K562 (cell line): ENCODE measurements around the gene CHCHD6. TPM values are rescaled to one million over a fixed set of nuclear protein-coding genes. Genes with fewer than 3 reads are reported as not detected.
A peak's percentile ranks its signal among the peaks of the same experiment; 100 is the strongest.

Experiments used
- ATAC-seq: fragments of 200-7000 bp; cut with Tn5 transposase; 3 replicates; pipeline ENCODE4 v1.9.1; 2020; ENCODE audit warnings: moderate library complexity
- BruUV-seq: library from RNA; stranded (reverse); fragments of 400-500 nt; replicated peaks from 2 replicates; lab custom pipeline; 2021; lab: Mats Ljungman, UMichigan
- CTCF ChIA-PET: fragments of 300-600 bp; formaldehyde crosslinking; extraction: SDS; loops from one replicate; lab custom pipeline; 2021; ENCODE audit warnings: low intra/inter-chr PET ratio; lab: Yijun Ruan, JAX
- POLR2A ChIA-PET: fragments of 300-600, 350-650 bp; sonication (Branson Sonifier 250); formaldehyde crosslinking; extraction: SDS; loops from one replicate; lab custom pipeline; 2021; ENCODE audit warnings: antibody characterized with exemption, inconsistent platforms; lab: Yijun Ruan, JAX
- DNase-seq, 4 experiments: peaks; one replicate each; pipeline versions ENCODE4 v3.0.0 to v3.0.0-alpha.2; 2011 to 2018; ENCODE audit warnings: low spot score in 3 of 4, mixed read lengths in 3 of 4; ENCODE audit errors: extremely low read depth in 1 of 4
- FAIRE-seq: peaks from 2 replicates; lab custom pipeline; 2011; peaks lifted over from hg19 to GRCh38; lab: Jason Lieb, UNC
- H2AFZ ChIP-seq: 2 replicates; pipeline ENCODE4 v1.6.0; 2011; ENCODE audit warnings: low read depth, low read length, control low read depth, inconsistent platforms
- H3K27ac ChIP-seq: fragments of 200-600 bp; 3 replicates; pipeline ENCODE4 v1.8.0; 2011; ENCODE audit warnings: low read depth, mild to moderate bottlenecking, control low read depth, inconsistent platforms, low read length, moderate library complexity, mixed read lengths; ENCODE audit errors: extremely low read depth
- H3K27me3 ChIP-seq, 2 experiments: fragments of 300-600 bp in 1 of 2; 2 replicates in 1 of 2; 3 replicates in 1 of 2; pipeline versions ENCODE4 v1.6.0 to v1.8.0; 2011; ENCODE audit warnings: inconsistent platforms in 2 of 2, low read length in 2 of 2, mild to moderate bottlenecking in 1 of 2, mixed read lengths in 1 of 2, moderate library complexity in 1 of 2; ENCODE audit not compliant: control insufficient read depth in 2 of 2, insufficient read depth in 2 of 2
- H3K36me3 ChIP-seq: fragments of 300-600 bp; 3 replicates; pipeline ENCODE4 v1.8.0; 2011; ENCODE audit warnings: mild to moderate bottlenecking, low read length, inconsistent platforms; ENCODE audit not compliant: control insufficient read depth, insufficient read depth
- H3K4me1 ChIP-seq, 2 experiments: fragments of 200-600 bp in 1 of 2; replicated peaks in 1 of 2; 2 replicates in 1 of 2; 3 replicates in 1 of 2; pipeline versions ENCODE4 v1.5.1 to v1.8.0; 2011; ENCODE audit warnings: inconsistent platforms in 2 of 2, low read length in 2 of 2, mild to moderate bottlenecking in 1 of 2, mixed read lengths in 1 of 2, moderate library complexity in 1 of 2; ENCODE audit not compliant: control insufficient read depth in 2 of 2, insufficient read depth in 2 of 2
- H3K4me2 ChIP-seq: 2 replicates; pipeline ENCODE4 v1.6.1; 2011; ENCODE audit warnings: low read length, control low read depth, inconsistent platforms, mixed read lengths; ENCODE audit not compliant: insufficient read depth
- H3K4me3 ChIP-seq: fragments of 200-600 bp; sonication (generic), shearing (Covaris generic); 2 replicates; pipeline ENCODE4 v1.5.1; 2016; ENCODE audit warnings: control low read depth, inconsistent platforms
- H3K79me2 ChIP-seq: fragments of 200-600 bp; 3 replicates; pipeline ENCODE4 v1.8.0; 2011; ENCODE audit warnings: low read length, inconsistent platforms; ENCODE audit not compliant: control insufficient read depth, insufficient read depth
- H3K9ac ChIP-seq, 2 experiments: 2 replicates each; pipeline versions ENCODE4 v1.6.0 to v1.6.1; 2011; ENCODE audit warnings: low read depth in 2 of 2, low read length in 2 of 2, control low read depth in 1 of 2, inconsistent platforms in 1 of 2, mild to moderate bottlenecking in 1 of 2, mixed read lengths in 1 of 2; ENCODE audit not compliant: insufficient read depth in 1 of 2
- H3K9me1 ChIP-seq: one replicate; pipeline ENCODE4 v1.6.0; 2011; ENCODE audit warnings: inconsistent platforms, mild to moderate bottlenecking, low read length, moderate library complexity; ENCODE audit not compliant: control insufficient read depth, insufficient read depth
- H3K9me3 ChIP-seq: replicated peaks from 2 replicates; pipeline ENCODE4 v1.5.1; 2011; ENCODE audit warnings: low read depth, low read length, inconsistent platforms; ENCODE audit not compliant: control insufficient read depth, insufficient read depth
- H4K20me1 ChIP-seq: replicated peaks from 2 replicates; pipeline ENCODE4 v1.6.1; 2011; ENCODE audit warnings: low read length, inconsistent platforms, mixed read lengths; ENCODE audit not compliant: control insufficient read depth, insufficient read depth
- BRF2 ChIP-seq: IDR thresholded peaks from 3 replicates; pipeline ENCODE4 v1.6.1; 2011; ENCODE audit warnings: borderline replicate concordance, mild to moderate bottlenecking; ENCODE audit not compliant: insufficient read length, insufficient read depth
- CAMTA2 ChIP-seq: fragments of 250-450 bp; sonication (Bioruptor Pico); conservative IDR thresholded peaks from 2 replicates; pipeline ENCODE4 v1.5.1; 2022
- KDM1A ChIP-seq, 2 experiments: fragments of 450-650 bp; IDR thresholded peaks; 2 replicates each; pipeline ENCODE4 v1.6.1; 2016; ENCODE audit warnings: mild to moderate bottlenecking in 2 of 2
- MEF2D ChIP-seq: conservative IDR thresholded peaks from 2 replicates; pipeline ENCODE4 v1.6.1; 2016; ENCODE audit warnings: low read depth, missing genetic modification characterization, missing compliant biosample characterization
- MYNN ChIP-seq, 2 experiments: sonication (generic); formaldehyde crosslinking in 1 of 2; IDR thresholded peaks; 2 replicates each; pipeline versions ENCODE4 v1.5.0 to v1.6.1; 2016 to 2020; ENCODE audit warnings: antibody characterized with exemption in 1 of 2, missing genetic modification reagents in 1 of 2
- POLR2B ChIP-seq: fragments of 450-650 bp; IDR thresholded peaks from 2 replicates; pipeline ENCODE4 v1.6.1; 2018; ENCODE audit warnings: low read depth; ENCODE audit not compliant: partially characterized antibody
- SRSF1 ChIP-seq: fragments of 200-400 bp; formaldehyde crosslinking; IDR thresholded peaks from 2 replicates; pipeline ENCODE4 v1.6.1; 2017; ENCODE audit warnings: mild to moderate bottlenecking, low read depth, low read length, moderate library complexity
- TBL1XR1 ChIP-seq, 2 experiments: IDR thresholded peaks; 2 replicates each; pipeline ENCODE4 v1.6.1; 2012; ENCODE audit warnings: improper control_type of control experiment in 2 of 2, low read length in 2 of 2, mild to moderate bottlenecking in 1 of 2
- TOE1 ChIP-seq, 2 experiments: fragments of 450-650 bp in 1 of 2; sonication (generic) in 1 of 2; formaldehyde crosslinking in 1 of 2; IDR thresholded peaks; 2 replicates each; pipeline versions ENCODE4 v1.7.1 to v1.8.0; 2016 to 2022; ENCODE audit warnings: borderline replicate concordance in 2 of 2, mild to moderate bottlenecking in 2 of 2, antibody characterized with exemption in 1 of 2, inconsistent platforms in 1 of 2, low read depth in 1 of 2, missing genetic modification reagents in 1 of 2, moderate library complexity in 1 of 2
- ZBED1 ChIP-seq: IDR thresholded peaks from 2 replicates; pipeline ENCODE4 v1.6.1; 2014
- ZBTB11 ChIP-seq, 3 experiments: fragments of 200-800 bp in 1 of 3; fragments of 250-450 bp in 1 of 3; fragments of 450-650 bp in 1 of 3; sonication (Bioruptor Pico) in 1 of 3; sonication (Bioruptor generic) in 1 of 3; formaldehyde crosslinking in 1 of 3; IDR thresholded peaks; 2 replicates each; pipeline versions ENCODE4 v1.6.1 to v1.8.0; 2016 to 2022; ENCODE audit warnings: mild to moderate bottlenecking in 2 of 3, missing genetic modification characterization in 2 of 3, missing compliant biosample characterization in 1 of 3, moderate library complexity in 1 of 3
- ZNF311 ChIP-seq: fragments of 250-450 bp; sonication (Bioruptor Pico); IDR thresholded peaks from 2 replicates; pipeline ENCODE4 v1.4.0; 2020; ENCODE audit warnings: mild to moderate bottlenecking, moderate library complexity
- ZNF398 ChIP-seq: fragments of 250-450 bp; sonication (Bioruptor Pico); IDR thresholded peaks from 2 replicates; pipeline ENCODE4 v1.8.0; 2021; ENCODE audit warnings: moderate library complexity, mild to moderate bottlenecking, inconsistent platforms
- WGBS: fragments of 100-300 bp; shearing (Covaris generic); methylation state at CpG from one replicate; pipeline ENCODE4 v1.1.6; 2016; ENCODE audit warnings: low coverage, mixed read lengths; ENCODE audit not compliant: insufficient coverage; ENCODE audit errors: missing lambda C conversion rate; 5-methylcytosine and 5-hydroxymethylcytosine counted together
- in situ Hi-C: fragments of 300-500 bp; cut with MboI; formaldehyde crosslinking; loops from 4 replicates; pipeline ENCODE4 v1.15.0; 2018; ENCODE audit warnings: inconsistent platforms, mixed read lengths
- intact Hi-C: fragments of 100-400 bp; cut with micrococcal nuclease; formaldehyde crosslinking; loops from 2 replicates; pipeline ENCODE4 v1.14.2; 2022
- polyA plus RNA-seq, 8 experiments: library from polyadenylated mRNA; depleted of rRNA in 4 of 8; stranded (reverse) in 5 of 8; unstranded in 3 of 8; fragments of >200 nt; fragmentation: Nextera tagmentation in 2 of 8; fragmentation: Illumina TruSeq in 1 of 8; extraction: Ambion mirVana in 2 of 8; extraction: Trizol in 1 of 8; gene quantifications; 2 replicates each; pipeline versions ENCODE4 v1.2.1 to v1.2.3, GENCODE V29; 2011 to 2014; ENCODE audit warnings: inconsistent platforms in 1 of 8, missing spikeins in 1 of 8
- total RNA-seq, 7 experiments: library from RNA; depleted of rRNA in 6 of 7; stranded (reverse); fragments of >200 nt in 6 of 7; fragmentation: Illumina TruSeq in 2 of 7; extraction: Trizol in 2 of 7; gene quantifications; 2 replicates each; pipeline versions ENCODE4 v1.2.1 to v1.2.3, GENCODE V29; 2011 to 2021; ENCODE audit warnings: low replicate concordance in 1 of 7

Gene CHCHD6
- total and polyA plus RNA-seq, 9 of the 15 experiments (the other 6 are each of a cell fraction or from before 2014, with no cell fraction given): 4.6 to 18.6 (median 10.9) TPM

- Histone ChIP-seq H3K79me2 (peaks cover 82% of the 10 kb centered on the region), H3K4me3 (no peak overlapping the region), H3K9me3 (no peaks in the 10 kb centered on the region), H3K27ac (no peak overlapping the region), H3K9ac (no peak overlapping the region), H3K4me2 (no peak overlapping the region), H4K20me1 (peaks cover 46% of the 10 kb centered on the region), H3K36me3 (peaks cover 64% of the 10 kb centered on the region; the same call in 2 of the 3 replicates), H3K4me1 (peaks cover 15 to 58% of the 10 kb centered on the region in 2 experiments), H3K27me3 (no peaks in the 10 kb centered on the region), H2AFZ (no peak overlapping the region), H3K9me1 (peaks cover 20% of the 10 kb centered on the region)
- WGBS: 100% methylated on average over 2 of the region's 10 CpGs
- DNase-seq (no peak), ATAC-seq (no peak), FAIRE-seq (no peak)
- ChIA-PET POLR2A (interaction anchor here (0.6 kb wide), 1 partner anchor 9 kb away, joined by 3 read pairs; no protein-coding TSS in a partner anchor), CTCF (no interaction called here)
- in situ Hi-C loops: no loop called here
- intact Hi-C loops: no loop called here
- BruUV-seq: no TSS peak
- TF ChIP-seq ZBTB11 (CRISPR knock-in tag; IDR thresholded peaks at IDR 0.05): no peak
- no peak for TF ChIP-seq ZNF398
- TF ChIP-seq MEF2D (tag): no peak
- TF ChIP-seq KDM1A (IDR thresholded peaks at IDR 0.05): peak in 1 of 2 experiments; percentile 56; a peak in 1 of 4 replicates
- TF ChIP-seq ZBED1: no peak
- TF ChIP-seq ZNF311 (CRISPR knock-in tag): no peak
- no peak for TF ChIP-seq CAMTA2
- no peak for TF ChIP-seq TBL1XR1 (IDR thresholded peaks at IDR 0.05; ENCODE audit: low read length in 2 of 2)
- TF ChIP-seq TOE1 (IDR thresholded peaks at IDR 0.05; ENCODE audit: borderline replicate concordance): no peak
- no peak for TF ChIP-seq TOE1 (CRISPR knock-in tag; IDR thresholded peaks at IDR 0.05; ENCODE audit: borderline replicate concordance, low read depth)
- no peak for TF ChIP-seq SRSF1
- no peak for TF ChIP-seq POLR2B
- no peak for TF ChIP-seq MYNN (IDR thresholded peaks at IDR 0.05)
- TF ChIP-seq MYNN (CRISPR knock-in tag; IDR thresholded peaks at IDR 0.05): no peak
- TF ChIP-seq BRF2: no peak
Observed at GRCh38 chr3:126990024-126990700, 286.1 kb downstream of the CHCHD6 start.
